BLaER1 treated with 17β-estradiol and CSF1 and Interleukin-3, amounts not matched to agents 10 nM and 100 nM (cell line): ENCODE results near the gene MAJIN.

Experiments
- H3K27ac ChIP-seq, 11 experiments: shearing (Covaris generic); formaldehyde crosslinking; 2 replicates each; pipeline ENCODE4 v1.8.1; 2022
- H3K27me3 ChIP-seq, 11 experiments: shearing (Covaris generic); formaldehyde crosslinking; 2 replicates each; pipeline ENCODE4 v1.8.1; 2022
- H3K36me3 ChIP-seq, 11 experiments: shearing (Covaris generic); formaldehyde crosslinking; 2 replicates each; pipeline ENCODE4 v1.8.1; 2022
- H3K4me1 ChIP-seq, 10 experiments: shearing (Covaris generic); formaldehyde crosslinking; 2 replicates each; pipeline ENCODE4 v1.8.1; 2022
- H3K4me2 ChIP-seq, 11 experiments: shearing (Covaris generic); formaldehyde crosslinking; 2 replicates each; pipeline ENCODE4 v1.8.1; 2022
- H3K4me3 ChIP-seq, 10 experiments: shearing (Covaris generic); formaldehyde crosslinking; 2 replicates each; pipeline ENCODE4 v1.8.1; 2022
- H3K9ac ChIP-seq, 11 experiments: shearing (Covaris generic); formaldehyde crosslinking; 2 replicates each; pipeline ENCODE4 v1.8.1; 2022
- H3K9me3 ChIP-seq, 11 experiments: shearing (Covaris generic); formaldehyde crosslinking; replicated peaks in 1 of 11; 2 replicates each; pipeline ENCODE4 v1.8.1; 2022
- H4K20me1 ChIP-seq, 11 experiments: shearing (Covaris generic); formaldehyde crosslinking; 2 replicates each; pipeline ENCODE4 v1.8.1; 2022
- Cebpa-rat ChIP-seq, 11 experiments: shearing (Covaris generic); IDR thresholded peaks; 2 replicates each; pipeline ENCODE4 v1.8.1; 2022

MAJIN gene

GRCh38 chr11:64931290-64931689 lies 40.6 kb downstream of the MAJIN start:
- no peaks in the 10 kb centered on the region for H3K9me3 ChIP-seq
- no peak overlapping the region for H3K9ac ChIP-seq
- H3K36me3 ChIP-seq, result peaks cover 16 to 88% (median 35%) of the 10 kb centered on the region in 11 experiments; a peak in 15 of 22 replicates
- no peak overlapping the region for H3K27ac ChIP-seq
- peaks cover 0 to 26% (median 0%) of the 10 kb centered on the region in 11 experiments; a peak in 6 of 22 replicates for H4K20me1 ChIP-seq
- H3K4me2 ChIP-seq, result no peak overlapping the region
- no peaks in the 10 kb centered on the region; a peak in 1 of 22 replicates for H3K27me3 ChIP-seq
- H3K4me3 ChIP-seq, result no peak overlapping the region
- peaks cover 0 to 10% (median under 1%) of the 10 kb centered on the region in 10 experiments; a peak in 7 of 20 replicates for H3K4me1 ChIP-seq
- no peak for TF ChIP-seq Cebpa-rat (IDR thresholded peaks at IDR 0.05)

DNA sequence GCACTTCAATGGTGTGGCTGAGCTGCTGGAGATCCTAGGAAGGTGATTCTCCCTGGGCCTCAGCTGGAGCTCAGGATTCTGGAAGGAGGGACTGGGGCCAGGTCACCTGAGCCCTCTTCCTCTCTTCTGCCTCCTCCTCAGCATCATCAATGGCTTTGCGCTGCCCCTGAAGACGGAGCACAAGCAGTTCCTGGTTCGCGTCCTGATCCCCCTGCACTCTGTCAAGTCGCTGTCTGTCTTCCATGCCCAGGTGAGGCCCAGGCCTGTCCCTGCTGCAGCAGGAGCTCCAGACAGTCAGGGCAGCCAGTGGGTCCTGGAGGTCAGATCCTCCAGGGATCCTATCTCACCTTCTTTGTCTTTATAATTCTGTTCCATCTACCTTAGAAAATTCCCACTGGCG lies 41.6 kb downstream of the MAJIN start:
- Histone ChIP-seq H3K27me3 (peaks cover 0 to 2% (median 0%) of the 10 kb centered on the region in 11 experiments; a peak in 5 of 22 replicates), H3K27ac (no peak overlapping the region), H3K4me3 (no peak overlapping the region), H3K9me3 (no peaks in the 10 kb centered on the region), H3K4me1 (peaks cover 5 to 18% (median 9%) of the 10 kb centered on the region in 10 experiments; a peak in 19 of 20 replicates), H4K20me1 (peaks cover 0 to 32% (median 0%) of the 10 kb centered on the region in 11 experiments; a peak in 6 of 22 replicates), H3K36me3 (peaks cover 16 to 87% (median 35%) of the 10 kb centered on the region in 11 experiments; a peak in 15 of 22 replicates), H3K4me2 (no peak overlapping the region), H3K9ac (no peak overlapping the region)
- TF ChIP-seq Cebpa-rat (IDR thresholded peaks at IDR 0.05), result no peak

GRCh38 chr11:64929625-64930024 lies 42.3 kb downstream of the MAJIN start:
- Histone ChIP-seq H4K20me1 (peaks cover 0 to 27% (median 0%) of the 10 kb centered on the region in 11 experiments; a peak in 6 of 22 replicates), H3K27ac (no peak overlapping the region), H3K36me3 (peaks cover 16 to 80% (median 35%) of the 10 kb centered on the region in 11 experiments; a peak in 15 of 22 replicates)

DNA sequence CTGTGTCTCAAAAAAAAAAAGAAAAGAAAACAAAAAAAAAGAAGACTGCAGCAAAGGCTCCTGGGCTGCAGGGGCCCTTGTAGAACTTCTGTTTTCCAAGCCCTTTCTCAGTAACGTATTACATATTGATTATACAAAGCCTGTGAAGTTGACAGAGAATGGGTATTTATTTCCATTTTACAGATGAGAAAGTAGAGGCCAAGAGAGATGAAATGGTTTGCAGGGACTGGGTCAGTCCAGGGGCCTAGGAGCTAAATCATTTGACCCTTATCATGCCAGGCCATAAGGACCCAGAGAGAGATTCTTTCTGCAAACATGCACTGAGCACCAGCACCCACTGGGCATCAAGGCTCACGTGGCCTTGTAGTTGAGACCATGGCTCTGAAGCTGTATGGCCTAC lies 43.0 kb downstream of the MAJIN start:
- peaks cover 0 to 7% (median 0%) of the 10 kb centered on the region in 11 experiments; a peak in 5 of 22 replicates for H3K27me3 ChIP-seq
- H3K4me1 ChIP-seq, result peaks cover 13 to 24% (median 19%) of the 10 kb centered on the region in 10 experiments; a peak in 19 of 20 replicates
- H3K9me3 ChIP-seq, result no peaks in the 10 kb centered on the region
- no peak for TF ChIP-seq Cebpa-rat (IDR thresholded peaks at IDR 0.05)
- H3K4me3 ChIP-seq, result no peak overlapping the region
- no peak overlapping the region for H3K9ac ChIP-seq
- H3K27ac ChIP-seq, result no peak overlapping the region
- no peak overlapping the region for H3K4me2 ChIP-seq
- H4K20me1 ChIP-seq, result peaks cover 0 to 25% (median 0%) of the 10 kb centered on the region in 11 experiments; a peak in 6 of 22 replicates
- H3K36me3 ChIP-seq, result peaks cover 16 to 73% (median 35%) of the 10 kb centered on the region in 11 experiments; a peak in 15 of 22 replicates

More at GRCh38 chr11:64929625-64930024, 42.3 kb downstream of the MAJIN start:
- TF ChIP-seq Cebpa-rat (IDR thresholded peaks at IDR 0.05), result no peak
- Histone ChIP-seq H3K4me1 (peaks cover 11 to 24% (median 15%) of the 10 kb centered on the region in 10 experiments; a peak in 19 of 20 replicates), H3K9ac (no peak overlapping the region), H3K9me3 (no peaks in the 10 kb centered on the region), H3K4me3 (no peak overlapping the region), H3K27me3 (peaks cover 0 to 7% (median 0%) of the 10 kb centered on the region in 11 experiments; a peak in 5 of 22 replicates), H3K4me2 (no peak overlapping the region)

DNA sequence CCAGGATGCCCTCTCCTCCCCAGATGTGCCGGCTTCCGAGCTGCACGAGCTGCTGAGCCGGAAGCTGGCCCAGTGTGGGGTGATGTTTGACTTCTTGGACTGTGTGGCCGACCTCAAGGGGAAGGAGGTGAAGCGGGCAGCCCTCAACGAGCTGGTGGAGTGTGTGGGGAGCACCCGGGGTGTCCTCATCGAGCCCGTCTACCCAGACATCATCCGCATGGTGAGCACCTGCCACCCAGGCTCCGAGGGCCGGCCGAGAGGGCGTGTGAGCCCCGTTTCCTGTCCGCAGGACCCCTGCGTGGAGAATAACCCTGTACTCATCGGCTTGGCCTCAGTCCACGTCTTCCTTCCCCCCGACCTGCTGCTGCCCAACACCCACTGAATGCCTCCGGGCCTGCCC lies 45.2 kb downstream of the MAJIN start:
- peaks cover 0 to 14% (median 0%) of the 10 kb centered on the region in 11 experiments; a peak in 6 of 22 replicates for H4K20me1 ChIP-seq
- peaks cover 0 to 7% (median 0%) of the 10 kb centered on the region in 11 experiments; a peak in 5 of 22 replicates for H3K27me3 ChIP-seq
- peaks cover 13 to 51% (median 22%) of the 10 kb centered on the region in 11 experiments; a peak in 15 of 22 replicates for H3K36me3 ChIP-seq
- TF ChIP-seq Cebpa-rat (IDR thresholded peaks at IDR 0.05), result no peak
- H3K9me3 ChIP-seq, result no peaks in the 10 kb centered on the region
- no peak overlapping the region for H3K4me3 ChIP-seq
- peak overlapping the region in 2 of 11 experiments; percentile 85 to 100; a peak in 1 of 22 replicates for H3K4me2 ChIP-seq
- H3K9ac ChIP-seq, result peak overlapping the region in 1 of 11 experiments; percentile 83; a peak in 2 of 22 replicates
- H3K27ac ChIP-seq, result no peak overlapping the region
- peaks cover 20 to 43% (median 31%) of the 10 kb centered on the region in 10 experiments for H3K4me1 ChIP-seq

DNA sequence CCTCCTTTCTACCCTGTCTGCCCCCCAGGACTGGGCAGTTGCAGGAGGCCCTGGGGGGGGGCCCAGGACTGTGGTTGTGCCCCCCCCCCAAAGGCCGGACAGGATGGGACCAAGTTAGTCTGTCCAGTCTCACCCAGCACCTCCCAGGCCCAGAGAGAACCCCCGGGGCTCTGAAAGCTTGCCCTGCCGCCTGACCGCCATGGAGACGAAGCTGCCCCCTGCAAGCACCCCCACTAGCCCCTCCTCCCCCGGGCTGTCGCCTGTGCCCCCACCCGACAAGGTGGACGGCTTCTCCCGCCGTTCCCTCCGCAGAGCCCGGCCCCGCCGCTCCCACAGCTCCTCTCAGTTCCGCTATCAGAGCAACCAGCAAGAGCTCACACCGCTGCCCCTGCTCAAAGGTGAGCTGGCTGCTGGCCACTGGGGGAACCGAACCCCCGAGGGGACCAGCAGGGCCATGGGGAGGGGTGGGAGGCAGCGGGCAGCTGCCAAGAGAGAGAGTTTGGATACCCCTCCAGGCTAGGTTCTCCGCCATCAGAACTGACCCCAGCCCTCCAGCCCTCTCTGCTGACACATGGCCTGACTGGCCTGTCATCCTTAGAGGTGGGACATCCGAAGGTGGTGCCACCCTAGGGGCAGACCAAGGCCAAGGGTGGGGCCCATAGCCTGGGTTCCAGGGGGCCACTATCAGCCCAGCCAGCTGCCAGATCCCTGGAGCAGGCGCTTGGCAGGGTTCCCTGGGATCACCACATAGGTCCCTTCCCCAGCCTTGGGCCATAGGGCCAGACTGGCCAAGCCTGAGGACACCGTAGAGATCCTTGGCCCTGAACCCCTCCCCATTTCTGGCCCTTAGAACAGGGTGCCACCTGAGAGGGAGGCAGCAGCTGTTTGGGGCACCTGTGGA lies 46.1 kb downstream of the MAJIN start:
- peak overlapping the region; percentile 85 to 100 (median 99) for H3K4me2 ChIP-seq
- peaks cover 3 to 42% (median 13%) of the 10 kb centered on the region in 11 experiments; a peak in 14 of 22 replicates for H3K36me3 ChIP-seq
- H3K4me3 ChIP-seq, result peak overlapping the region in 9 of 10 experiments; percentile 74 to 94 (median 78); a peak in 14 of 20 replicates
- peak overlapping the region; percentile 65 to 85 (median 82); a peak in 17 of 22 replicates for H3K9ac ChIP-seq
- TF ChIP-seq Cebpa-rat (IDR thresholded peaks at IDR 0.05), result no peak
- H3K4me1 ChIP-seq, result peaks cover 24 to 52% (median 39%) of the 10 kb centered on the region in 10 experiments
- H3K27me3 ChIP-seq, result peaks cover 0 to 7% (median 0%) of the 10 kb centered on the region in 11 experiments; a peak in 5 of 22 replicates
- H3K9me3 ChIP-seq, result no peaks in the 10 kb centered on the region
- H3K27ac ChIP-seq, result 0 out of 22 replicates have a peak overlapping the region, but pooled peaks of 1 of the 11 experiments have one; percentile 89
- peaks cover 0 to 14% (median 0%) of the 10 kb centered on the region in 11 experiments; a peak in 6 of 22 replicates for H4K20me1 ChIP-seq

GRCh38 chr11:64924910-64925284 lies 47.0 kb downstream of the MAJIN start:
- H3K36me3 ChIP-seq, result peaks cover 0 to 33% (median 5%) of the 10 kb centered on the region in 11 experiments; a peak in 12 of 22 replicates
- H3K27me3 ChIP-seq, result peaks cover 0 to 7% (median 0%) of the 10 kb centered on the region in 11 experiments; a peak in 5 of 22 replicates
- peaks cover 33 to 61% (median 48%) of the 10 kb centered on the region in 10 experiments for H3K4me1 ChIP-seq
- H3K4me2 ChIP-seq, result peak overlapping the region; percentile 85 to 100 (median 99)
- H3K27ac ChIP-seq, result peak overlapping the region; percentile 76 to 90 (median 82); a peak in 20 of 22 replicates
- H4K20me1 ChIP-seq, result peaks cover 0 to 14% (median 0%) of the 10 kb centered on the region in 11 experiments; a peak in 6 of 22 replicates
- no peaks in the 10 kb centered on the region for H3K9me3 ChIP-seq
- TF ChIP-seq Cebpa-rat (IDR thresholded peaks at IDR 0.05), result no peak
- H3K4me3 ChIP-seq, result peak overlapping the region; percentile 74 to 94 (median 78)
- peak overlapping the region; percentile 65 to 85 (median 82) for H3K9ac ChIP-seq
